LHCN-M2 (cell line): ENCODE results near the gene CBY2. TPM values are rescaled to one million over a fixed set of nuclear protein-coding genes. Genes with fewer than 3 reads are reported as not detected.
"Not testable (repeated sequence)": the region's sequence is repeated elsewhere in the genome, so short reads cannot be mapped to it uniquely, and the experiment has no call there.

Experiments used
- DNase-seq: peaks from one replicate; pipeline ENCODE4 v3.0.0-alpha.2; 2012; ENCODE audit warnings: low read depth
- polyA plus RNA-seq: library from polyadenylated mRNA; unstranded; fragments of >200 nt; gene quantifications from one replicate; pipeline ENCODE4 v1.2.1, GENCODE V29; 2012; ENCODE audit warnings: missing spikeins
- total RNA-seq: library from RNA; depleted of rRNA; stranded (reverse); fragments of >200 nt; gene quantifications from 2 replicates; pipeline ENCODE4 v1.2.3, GENCODE V29; 2014; rRNA removed

The CBY2 gene
- total RNA-seq = not detected in 2 replicates
- polyA plus RNA-seq = not detected

GRCh38 chr13:45702088-45702487, at the start of gene CBY2:
TSS of gene CBY2 (plus strand) at chr13:45702320. CDS start at chr13:45702391, 71 bp downstream.
- no peak for DNase-seq

GRCh38 chr13:45654633-45655349, 47.3 kb upstream of the CBY2 start:
- DNase-seq = no peak

GRCh38 chr13:45658586-45659235, 43.4 kb upstream of the CBY2 start:
- peak; percentile 34 for DNase-seq

- no peak for DNase-seq
Observed at GRCh38 chr13:45659536-45659935, 42.6 kb upstream of the CBY2 start.

- DNase-seq = not testable (repeated sequence)
Observed at GRCh38 chr13:45660458-45660857, 41.7 kb upstream of the CBY2 start.

- no peak for DNase-seq
Observed at GRCh38 chr13:45662162-45662561, 40.0 kb upstream of the CBY2 start.

GRCh38 chr13:45662903-45663302, 39.2 kb upstream of the CBY2 start:
- DNase-seq = not testable (repeated sequence)

GRCh38 chr13:45669626-45670025, 32.5 kb upstream of the CBY2 start:
- not testable (repeated sequence) for DNase-seq

- DNase-seq = no peak
Observed at GRCh38 chr13:45670189-45670885, 31.8 kb upstream of the CBY2 start.

- peak; percentile 70 for DNase-seq
Observed at GRCh38 chr13:45674908-45675307, 27.2 kb upstream of the CBY2 start.

- DNase-seq = no peak
Observed at GRCh38 chr13:45678282-45678681, 23.8 kb upstream of the CBY2 start.

- no peak for DNase-seq
Observed at GRCh38 chr13:45681113-45681512, 21.0 kb upstream of the CBY2 start.

GRCh38 chr13:45682494-45683008, 19.6 kb upstream of the CBY2 start:
- no peak for DNase-seq

GRCh38 chr13:45683701-45684100, 18.4 kb upstream of the CBY2 start:
- no peak for DNase-seq

- DNase-seq = no peak
Observed at GRCh38 chr13:45688577-45688976, 13.5 kb upstream of the CBY2 start.

GRCh38 chr13:45690636-45691035, 11.5 kb upstream of the CBY2 start:
- DNase-seq = no peak

- no peak for DNase-seq
Observed at GRCh38 chr13:45691251-45691650, 10.9 kb upstream of the CBY2 start.

GRCh38 chr13:45691667-45692066, 10.5 kb upstream of the CBY2 start:
- no peak for DNase-seq

- no peak for DNase-seq
Observed at GRCh38 chr13:45695198-45695730, 6.9 kb upstream of the CBY2 start.

- no peak for DNase-seq
Observed at GRCh38 chr13:45696610-45697226, 5.4 kb upstream of the CBY2 start.
